C4-2B (cell line): ENCODE results near the gene TRIAP1.

Experiments
- CTCF ChIP-seq: fragments of 450-650 bp; conservative IDR thresholded peaks from 2 replicates; pipeline ENCODE4 v1.5.1; 2017; ENCODE audit warnings: mild to moderate bottlenecking
- ZFX ChIP-seq: fragments of 450-650 bp; IDR thresholded peaks from 2 replicates; pipeline ENCODE4 v1.6.1; 2017

DNA sequence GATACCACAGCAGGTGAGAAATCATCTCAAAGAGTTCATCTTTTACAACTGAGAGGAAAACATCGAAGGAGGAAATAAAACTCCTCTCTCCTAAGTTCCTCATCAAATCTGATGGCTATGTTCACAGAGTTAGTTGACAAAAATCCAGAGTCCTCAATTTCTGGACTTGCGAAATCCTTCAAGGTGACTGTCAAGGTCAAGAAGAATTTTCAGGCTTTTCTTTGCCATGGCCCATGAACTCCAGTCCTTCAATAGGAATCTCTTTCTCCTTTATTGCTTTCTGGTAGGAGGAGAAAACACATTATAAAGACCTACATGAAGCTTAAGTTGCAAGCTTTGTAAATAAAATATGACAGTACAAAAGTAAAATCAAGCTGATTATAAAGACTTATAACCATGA, 1.5 kb downstream of the TRIAP1 start:
- TF ChIP-seq CTCF (no peak), ZFX (no peak)
